ENCODE measurements around the gene MLXIP. TPM values are rescaled to one million over a fixed set of nuclear protein-coding genes. Genes with fewer than 3 reads are reported as not detected.

Gene MLXIP
- total and polyA plus RNA-seq, 2 of the 4 experiments (the other 2 are of a cell fraction), result 2.7 to 10.8 TPM

DNA sequence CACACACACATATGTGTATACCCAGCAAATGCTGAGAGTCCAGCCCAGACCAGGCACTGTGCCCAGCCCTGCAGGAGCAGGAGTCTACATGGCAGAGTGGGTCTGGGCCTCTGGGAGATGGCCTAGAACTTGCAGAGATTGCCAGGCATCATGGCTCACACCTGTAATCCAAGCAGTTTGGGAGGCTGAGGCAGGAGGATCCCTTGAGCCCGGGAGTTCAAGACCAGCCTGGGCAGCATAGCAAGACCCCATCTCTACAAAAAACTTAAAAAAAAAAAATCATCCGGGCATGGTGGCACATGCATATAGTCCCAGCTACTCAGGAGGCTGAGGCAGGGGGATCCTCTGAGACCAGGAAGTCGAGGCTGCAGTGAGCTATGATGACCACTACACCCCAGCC lies 20.8 kb upstream of the MLXIP start:
- no peak overlapping the region for H2AK5ac ChIP-seq (ENCODE audit: low read depth, low read length)
- no peaks in the 10 kb centered on the region for H4K20me1 ChIP-seq (ENCODE audit: insufficient read depth, low read length)
- H4K5ac ChIP-seq (ENCODE audit: low read depth, low read length), result no peak overlapping the region
- no peak overlapping the region for H3K14ac ChIP-seq (replicated peaks; ENCODE audit: low read depth, low read length)
- H2BK15ac ChIP-seq (ENCODE audit: low read depth, low read length), result no peak overlapping the region
- H3K9me1 ChIP-seq (ENCODE audit: insufficient read depth, low read length), result no peaks in the 10 kb centered on the region
- no peak overlapping the region for H4K8ac ChIP-seq (ENCODE audit: low read depth in 2 of 2, low read length in 2 of 2)
- no peaks in the 10 kb centered on the region for H3K27me3 ChIP-seq (ENCODE audit: control insufficient read depth, insufficient read depth, low read length)
- no peak overlapping the region for H3K4me3 ChIP-seq (ENCODE audit: insufficient read depth, low read depth, low read length)
- no peak overlapping the region for H2BK5ac ChIP-seq (ENCODE audit: low read depth, low read length, poor library complexity, severe bottlenecking)
- H4K91ac ChIP-seq (ENCODE audit: insufficient read depth, low read depth, low read length), result no peak overlapping the region
- peaks cover 9% of the 10 kb centered on the region; the same call in 1 of the 2 replicates for H3K36me3 ChIP-seq (ENCODE audit: control insufficient read depth, insufficient read depth, low read length)
- BruUV-seq (replicated peaks), result no TSS peak
- H3K4me1 ChIP-seq (ENCODE audit: control insufficient read depth, insufficient read depth, low read length), result peaks cover 10% of the 10 kb centered on the region
- H3K79me1 ChIP-seq (ENCODE audit: low read depth in 1 of 2, low read length in 2 of 2), result 0 out of 4 replicates have a peak, but pooled peaks cover 0 to 3% of the 10 kb centered on the region in 2 experiments
- ATAC-seq (ENCODE audit: low read depth), result no peak
- no peak overlapping the region for H2AFZ ChIP-seq (replicated peaks; ENCODE audit: low read length, poor library complexity)
- no peak overlapping the region for H3K4me2 ChIP-seq (ENCODE audit: low read depth, low read length)
- H2BK20ac ChIP-seq (ENCODE audit: low read depth, low read length), result no peak overlapping the region
- no peak overlapping the region for H2AK9ac ChIP-seq (replicated peaks; ENCODE audit: low read depth, low read length, poor library complexity)
- no peak overlapping the region for H3K27ac ChIP-seq (ENCODE audit: insufficient read depth, low read length)
- no peak overlapping the region for H3K56ac ChIP-seq (ENCODE audit: extremely low read depth, insufficient read depth, low read length)
- H3K9me3 ChIP-seq (ENCODE audit: control insufficient read depth, insufficient read depth, low read length), result no peaks in the 10 kb centered on the region
- H3K23ac ChIP-seq (ENCODE audit: low read depth, low read length), result no peak overlapping the region
- TF ChIP-seq, protein P1, sequence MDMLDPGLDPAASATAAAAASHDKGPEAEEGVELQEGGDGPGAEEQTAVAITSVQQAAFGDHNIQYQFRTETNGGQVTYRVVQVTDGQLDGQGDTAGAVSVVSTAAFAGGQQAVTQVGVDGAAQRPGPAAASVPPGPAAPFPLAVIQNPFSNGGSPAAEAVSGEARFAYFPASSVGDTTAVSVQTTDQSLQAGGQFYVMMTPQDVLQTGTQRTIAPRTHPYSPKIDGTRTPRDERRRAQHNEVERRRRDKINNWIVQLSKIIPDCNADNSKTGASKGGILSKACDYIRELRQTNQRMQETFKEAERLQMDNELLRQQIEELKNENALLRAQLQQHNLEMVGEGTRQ (IDR thresholded peaks at IDR 0.05; ENCODE audit: low read depth, low read length), result no peak
- TF ChIP-seq MAZ (IDR thresholded peaks at IDR 0.05; ENCODE audit: borderline replicate concordance, low read depth, low read length) (no peak), NFE2L2 (IDR thresholded peaks at IDR 0.05; ENCODE audit: low read depth, low read length) (no peak), RCOR1 (IDR thresholded peaks at IDR 0.05; ENCODE audit: insufficient replicate concordance, low read length) (no peak), POLR2A (IDR thresholded peaks at IDR 0.05; ENCODE audit: low read depth, low read length) (no peak)
- dilution Hi-C loops (cut with HindIII; ENCODE audit: low sequenced_read_pairs, unreplicated experiment), result no loop called here
- 100% methylated on average over 2 of the region's 3 CpGs; no CpG with 5 or more reads in 1 of the 2 experiments for WGBS, 2 experiments (ENCODE audit: extremely low coverage in 2 of 2, insufficient read length in 1 of 2)
- in situ Hi-C loops (cut with MboI; ENCODE audit: low sequenced_read_pairs), result loop anchor here (5.0 kb wide), 2 partner anchors 60 to 135 kb away; no protein-coding TSS in a partner anchor
- H3K9ac ChIP-seq (ENCODE audit: low read depth, low read length), result no peak overlapping the region
- DNase-seq, result no peak
- H3K4ac ChIP-seq (ENCODE audit: low read depth, low read length), result no peak overlapping the region
- ChIA-PET POLR2A (ENCODE audit: unreplicated experiment) (no interaction called here), CTCF (no interaction called here)
- H2BK120ac ChIP-seq (ENCODE audit: low read depth, low read length), result no peak overlapping the region
- intact Hi-C loops (cut with micrococcal nuclease), result no loop called here
- no peak overlapping the region for H3K18ac ChIP-seq (ENCODE audit: low read depth, low read length)

Data from IMR-90 (cell line).